GM18907 (cell line): ENCODE measurements around the gene LRRK1.
"Not testable (repeated sequence)": the region's sequence is repeated elsewhere in the genome, so short reads cannot be mapped to it uniquely, and the experiment has no call there.

Experiments used
- ATAC-seq: cut with Tn5 transposase; IDR thresholded peaks from one replicate; pipeline ENCODE4 v1.9.1; 2021; ENCODE audit warnings: mild to moderate bottlenecking, moderate library complexity; ENCODE audit not compliant: unreplicated experiment

LRRK1 gene

DNA sequence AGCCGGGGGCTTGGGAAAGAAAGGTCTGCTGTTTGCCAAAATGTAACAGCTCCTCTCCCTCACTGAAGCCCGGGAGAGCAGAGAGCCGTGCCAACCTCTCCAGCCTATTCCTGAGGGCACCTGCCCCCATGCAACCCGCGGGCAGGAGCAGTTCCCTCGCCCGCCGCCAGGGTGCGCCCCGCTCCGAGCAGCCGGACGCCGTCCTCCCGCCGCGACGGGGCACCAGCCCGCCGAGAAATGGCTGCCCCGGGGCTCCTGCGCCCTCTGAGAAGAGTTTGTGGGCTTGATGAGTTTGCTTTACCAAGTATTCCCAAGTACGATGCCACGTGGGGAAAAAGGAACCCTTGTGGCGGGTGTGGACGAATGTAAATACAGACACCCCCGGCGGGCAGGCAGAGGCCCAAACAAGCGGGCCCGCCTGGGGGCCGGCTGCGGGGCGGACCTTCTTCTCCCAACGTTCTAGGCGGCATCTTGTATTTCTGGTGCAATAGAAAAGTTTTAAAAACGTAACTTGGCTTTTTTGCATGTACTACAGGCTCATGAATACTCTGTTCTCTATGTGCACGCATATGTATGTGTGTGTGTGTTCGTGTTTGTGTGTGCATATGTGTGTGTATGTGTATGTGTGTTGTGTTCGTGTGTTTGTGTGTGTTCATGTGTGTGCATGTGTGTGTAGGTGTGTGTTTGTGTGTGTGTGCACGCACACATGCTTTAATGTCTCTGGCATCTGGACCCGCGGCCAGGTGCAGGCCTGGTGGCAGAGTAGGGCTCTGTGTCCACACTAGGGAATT, 169.8 kb downstream of the LRRK1 start:
- ATAC-seq = peak; percentile 78

DNA sequence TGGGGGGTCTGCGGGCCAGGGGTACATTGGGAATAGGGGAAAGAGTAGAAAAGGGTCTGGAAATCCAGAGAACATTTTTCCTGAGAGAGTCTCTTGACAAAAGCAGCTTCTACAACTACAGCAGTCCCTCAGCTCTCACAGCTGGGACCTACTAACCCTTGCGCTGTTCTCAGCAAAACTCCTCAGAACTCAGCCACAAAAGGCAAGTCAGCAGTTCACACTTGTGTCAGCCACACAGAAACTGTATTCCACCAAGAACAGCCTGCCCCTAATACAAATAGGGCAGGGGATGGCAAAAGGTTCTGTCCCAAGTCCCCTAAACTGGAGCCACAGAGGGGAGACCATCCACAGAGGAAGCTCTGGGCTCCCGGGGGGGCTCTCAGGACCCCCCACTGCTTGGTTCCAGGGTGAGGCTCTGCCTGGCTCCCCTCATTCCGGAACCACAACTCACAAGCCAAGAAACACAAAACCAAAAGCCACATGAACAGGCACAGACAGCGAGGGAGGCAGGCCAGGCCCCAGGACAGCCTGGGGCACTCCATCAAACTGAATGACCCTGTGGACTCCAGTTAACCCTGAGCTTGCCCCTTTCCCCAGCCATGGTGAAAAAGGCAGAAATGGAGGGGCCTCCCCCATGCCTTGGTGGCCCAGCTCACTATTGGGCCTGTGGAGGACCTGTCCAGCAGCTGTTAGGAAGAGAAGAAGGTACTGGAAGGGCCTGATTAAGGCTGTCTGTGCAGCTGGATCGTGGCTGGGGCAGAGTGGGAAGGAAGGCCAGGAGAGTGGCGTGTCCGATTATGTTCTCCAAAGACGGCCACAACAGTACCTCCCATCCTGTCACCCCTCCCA, 170.6 kb downstream of the LRRK1 start:
- no peak for ATAC-seq

DNA sequence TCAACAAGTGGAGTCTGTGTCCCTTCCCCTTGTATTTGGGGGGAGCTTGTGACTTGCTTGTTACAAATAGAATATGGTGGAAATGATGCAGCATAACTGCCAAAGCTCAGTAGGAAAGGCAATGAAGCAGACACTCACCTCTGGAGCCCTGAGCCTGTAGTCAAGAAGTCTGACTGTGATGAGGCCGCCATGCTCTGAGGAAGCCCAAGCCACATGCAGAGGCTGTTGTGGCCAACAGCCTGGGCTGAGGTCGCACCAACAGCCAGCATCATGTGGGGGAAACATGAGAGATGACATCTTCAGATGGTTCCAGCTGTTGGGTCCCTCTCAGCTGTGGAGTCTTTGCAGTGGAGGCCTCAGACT, 171.3 kb downstream of the LRRK1 start:
- ATAC-seq = no peak

DNA sequence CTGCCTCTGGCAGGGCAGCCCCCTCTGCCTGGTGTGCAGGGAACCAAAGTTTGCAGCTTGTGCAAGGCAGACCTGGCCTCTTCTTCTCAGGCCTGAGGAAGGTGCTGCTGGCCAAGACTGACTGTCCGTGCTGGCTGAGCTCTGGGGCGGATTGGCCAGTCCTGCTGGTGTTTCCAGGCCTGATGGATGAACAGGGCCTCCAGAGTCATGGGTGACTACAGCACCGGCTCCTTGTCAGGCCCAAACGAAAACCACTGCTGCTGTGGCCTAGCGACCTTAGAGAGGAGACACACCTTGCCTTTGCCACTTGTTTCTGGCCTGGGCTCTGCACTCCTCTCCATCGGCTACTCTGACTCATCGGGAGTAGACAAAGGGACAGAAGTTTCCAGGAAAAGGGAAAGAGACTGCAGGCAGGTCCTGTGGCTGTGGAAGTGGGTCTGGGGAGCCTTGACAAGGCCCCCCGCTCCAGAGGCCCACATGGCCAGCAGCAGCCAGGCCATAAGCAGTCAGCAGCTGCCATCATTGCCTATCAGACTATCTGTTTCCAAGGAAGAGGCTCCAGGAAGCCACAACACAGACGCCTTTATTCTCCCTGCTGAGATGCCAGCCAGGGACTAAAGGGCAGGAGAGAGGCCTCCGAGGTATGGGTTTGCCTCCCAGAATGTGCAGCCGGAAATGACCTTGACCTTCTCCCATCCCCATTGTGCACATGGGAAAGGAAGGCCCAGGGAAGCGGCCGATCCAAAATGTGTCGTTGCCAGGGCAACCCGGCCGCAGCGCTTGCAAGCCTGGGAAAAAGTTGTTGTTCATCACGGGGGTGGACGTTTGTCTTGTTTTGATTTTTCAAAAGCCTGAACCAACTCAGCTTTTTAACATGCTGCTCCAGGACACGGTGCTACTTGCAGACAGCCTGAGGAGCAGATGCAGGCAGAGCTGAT, 172.2 kb downstream of the LRRK1 start:
- no peak for ATAC-seq

DNA sequence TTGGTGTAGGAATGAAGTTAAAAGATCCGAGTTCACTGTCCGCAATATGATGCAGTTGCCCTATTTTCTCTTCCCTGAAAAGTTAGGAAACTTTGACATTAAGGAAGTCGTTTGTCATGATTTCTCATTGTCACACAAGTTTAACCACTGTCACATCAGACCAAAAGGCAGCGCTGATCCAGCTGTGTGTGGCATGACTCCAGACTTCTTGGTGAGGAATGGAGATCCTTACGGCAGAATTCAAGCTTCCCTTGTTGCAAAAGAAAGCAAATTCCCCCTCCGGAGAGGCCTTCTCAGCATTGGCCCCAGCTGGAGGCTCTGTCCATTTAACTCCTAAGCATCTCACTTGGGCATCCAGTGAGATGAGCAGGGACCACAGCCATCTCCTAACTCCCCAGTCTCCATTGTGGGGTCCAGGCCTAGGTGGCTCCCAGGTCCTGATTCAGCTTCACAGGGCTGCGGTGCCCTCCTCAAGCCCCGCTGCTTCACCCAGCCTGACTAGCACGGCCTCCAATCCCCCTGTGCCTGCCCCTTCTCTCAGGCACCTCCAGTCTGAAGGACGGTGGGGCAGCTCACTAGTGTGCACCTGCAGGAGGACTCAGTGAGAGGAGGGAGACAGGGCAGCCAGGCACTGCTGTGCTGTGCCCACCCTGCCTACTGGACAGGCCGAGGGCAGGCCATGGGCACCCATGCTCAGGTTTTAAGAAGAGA, 173.2 kb downstream of the LRRK1 start:
- no peak for ATAC-seq

DNA sequence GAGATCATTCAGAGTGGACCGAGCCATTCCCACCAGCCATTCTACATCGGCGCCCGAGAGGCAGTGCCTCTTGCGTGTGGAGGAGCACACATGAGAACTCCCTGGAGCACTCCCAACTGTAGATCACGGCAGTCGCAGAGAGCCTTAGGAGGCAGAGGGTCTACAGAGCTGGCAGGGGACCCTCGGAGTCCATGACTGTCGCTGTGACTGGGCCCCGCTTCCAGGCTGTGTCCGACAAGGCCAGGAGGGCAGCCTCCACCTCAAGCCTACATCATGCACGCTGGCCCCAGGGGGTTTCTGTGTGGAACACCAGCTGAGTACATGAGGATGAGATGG, 173.7 kb downstream of the LRRK1 start:
- no peak for ATAC-seq

DNA sequence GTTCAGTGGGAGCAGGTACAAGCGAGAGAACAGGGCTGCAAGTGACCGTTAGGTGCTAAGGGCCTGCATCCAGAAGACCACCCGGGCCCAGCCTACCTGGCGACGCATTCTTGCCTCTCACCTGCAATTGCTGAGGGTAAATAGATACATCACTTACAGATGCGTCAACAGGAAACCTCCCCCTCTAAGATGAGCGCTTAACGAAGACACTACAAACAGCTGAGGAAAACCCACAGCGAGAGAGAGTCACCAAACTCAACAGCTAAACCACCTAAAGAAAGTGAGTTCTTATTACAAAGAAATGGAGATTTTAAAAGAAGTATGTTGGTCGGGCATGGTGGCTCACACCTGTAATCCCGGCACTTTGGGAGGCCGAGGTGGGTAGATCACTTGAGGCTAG, 174.8 kb downstream of the LRRK1 start:
- ATAC-seq = no peak

DNA sequence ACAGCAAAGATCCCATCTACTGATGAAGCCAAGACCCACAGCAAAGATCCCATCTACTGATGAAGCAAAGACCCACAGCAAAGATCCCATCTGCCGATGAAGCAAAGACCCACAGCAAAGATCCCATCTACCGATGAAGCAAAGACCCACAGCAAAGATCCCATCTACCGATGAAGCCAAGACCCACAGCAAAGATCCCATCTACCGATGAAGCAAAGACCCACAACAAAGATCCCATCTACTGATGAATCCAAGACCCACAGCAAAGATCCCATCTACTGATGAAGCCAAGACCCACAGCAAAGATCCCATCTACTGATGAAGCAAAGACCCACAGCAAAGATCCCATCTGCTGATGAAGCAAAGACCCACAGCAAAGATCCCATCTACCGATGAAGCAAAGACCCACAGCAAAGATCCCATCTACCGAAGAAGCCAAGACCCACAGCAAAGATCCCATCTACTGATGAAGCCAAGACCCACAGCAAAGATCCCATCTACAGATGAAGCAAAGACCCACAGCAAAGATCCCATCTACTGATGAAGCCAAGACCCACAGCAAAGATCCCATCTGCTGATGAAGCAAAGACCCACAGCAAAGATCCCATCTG, 176.7 kb downstream of the LRRK1 start:
- not testable (repeated sequence) for ATAC-seq

DNA sequence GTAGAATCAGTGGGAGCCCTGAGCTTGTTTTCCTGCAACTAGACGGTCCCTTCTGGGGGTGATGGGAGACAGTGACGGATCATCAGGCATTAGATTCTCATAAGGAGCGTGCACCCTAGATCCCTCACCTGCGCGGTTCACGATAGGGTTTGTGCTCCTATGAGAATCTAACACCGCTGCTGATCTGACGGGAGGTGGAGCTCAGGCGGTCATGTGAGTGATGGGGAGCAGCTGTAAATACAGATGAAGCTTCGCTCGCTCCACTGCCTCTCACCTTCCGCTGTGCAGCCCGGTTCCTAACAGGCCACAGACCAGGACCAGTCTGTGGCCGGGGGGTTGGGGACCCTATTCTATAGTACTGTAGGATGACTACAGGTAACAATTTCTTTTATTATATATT, 178.0 kb downstream of the LRRK1 start:
- no peak for ATAC-seq

DNA sequence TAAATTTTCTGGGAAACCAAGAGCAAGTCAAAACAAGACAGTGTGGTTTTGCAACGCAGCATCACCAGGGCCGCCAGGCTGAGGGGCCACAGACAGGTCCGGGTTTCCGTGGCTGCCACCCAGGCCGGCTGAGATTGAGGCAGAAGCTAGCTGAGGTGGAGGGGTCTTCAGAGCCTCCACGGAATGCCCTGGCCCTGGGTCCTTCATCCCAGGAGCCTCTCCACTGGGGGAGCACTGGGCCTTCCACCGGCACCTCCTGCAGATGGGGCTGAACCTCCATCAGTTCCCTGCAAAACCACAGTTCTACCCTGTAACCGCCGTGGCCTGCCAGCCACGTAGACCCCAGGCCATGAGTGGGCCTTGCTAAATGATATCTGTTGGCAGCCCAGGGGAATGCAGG, 180.0 kb downstream of the LRRK1 start:
- ATAC-seq = no peak

DNA sequence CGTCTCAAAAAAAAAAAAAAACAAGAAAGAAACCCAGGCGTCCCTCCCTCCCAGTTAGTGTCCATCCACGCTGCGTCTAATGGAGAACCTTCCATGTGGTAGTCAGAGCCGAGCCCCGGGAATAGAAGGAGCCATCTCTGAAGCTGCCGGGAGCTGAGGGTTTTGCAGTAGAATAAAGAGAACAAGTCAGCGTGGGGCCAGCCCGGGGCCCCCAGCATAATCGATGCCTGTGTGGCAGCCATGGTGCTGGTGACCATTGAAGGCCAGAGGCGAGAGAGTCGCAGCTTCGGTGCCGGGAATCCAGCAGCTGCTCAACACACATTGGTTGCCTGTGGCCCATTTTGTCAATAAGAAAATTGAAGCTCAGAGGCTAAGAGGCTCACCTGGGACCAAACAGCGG, 181.0 kb downstream of the LRRK1 start:
- ATAC-seq = no peak

DNA sequence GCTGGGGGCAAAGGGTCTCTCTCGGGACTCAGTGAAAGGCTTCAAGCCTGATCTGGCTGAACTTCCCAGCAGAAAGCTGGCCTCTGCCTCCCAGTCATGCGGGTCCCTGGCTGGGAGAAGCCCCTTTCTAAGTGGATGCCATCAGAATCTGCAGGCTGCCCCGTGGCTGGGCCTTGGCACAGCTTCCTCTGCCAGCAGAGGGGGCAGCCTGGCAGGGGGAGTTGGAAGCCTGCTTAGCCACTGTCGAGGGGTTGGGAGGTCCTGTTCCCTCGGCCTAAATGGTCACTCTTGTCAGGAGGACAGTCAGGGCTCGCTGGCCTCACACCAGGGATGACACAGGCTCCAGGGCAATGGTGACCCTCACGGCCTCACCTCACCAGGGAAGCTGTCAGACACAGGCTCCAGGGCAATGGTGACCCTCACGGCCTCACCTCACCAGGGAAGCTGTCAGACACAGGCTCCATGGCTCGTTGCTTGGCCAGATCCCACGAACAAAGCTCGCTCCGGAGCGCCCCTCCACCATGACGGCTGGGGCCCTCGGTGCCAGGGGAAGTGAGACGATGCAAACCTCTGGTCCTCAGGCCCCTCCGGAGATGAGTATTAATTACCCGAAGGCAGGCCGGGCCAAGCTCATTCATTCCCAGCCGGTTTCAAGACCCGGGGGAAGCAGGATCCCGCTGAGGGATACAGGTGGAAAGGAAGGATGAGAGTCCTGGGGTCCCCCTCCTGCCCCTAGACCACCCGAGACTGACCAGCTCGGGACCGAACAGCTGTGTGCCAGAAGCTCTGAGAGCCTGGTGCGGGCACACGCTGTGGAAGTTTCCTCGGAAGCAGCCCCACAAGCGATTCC, 181.7 kb downstream of the LRRK1 start:
- no peak for ATAC-seq

DNA sequence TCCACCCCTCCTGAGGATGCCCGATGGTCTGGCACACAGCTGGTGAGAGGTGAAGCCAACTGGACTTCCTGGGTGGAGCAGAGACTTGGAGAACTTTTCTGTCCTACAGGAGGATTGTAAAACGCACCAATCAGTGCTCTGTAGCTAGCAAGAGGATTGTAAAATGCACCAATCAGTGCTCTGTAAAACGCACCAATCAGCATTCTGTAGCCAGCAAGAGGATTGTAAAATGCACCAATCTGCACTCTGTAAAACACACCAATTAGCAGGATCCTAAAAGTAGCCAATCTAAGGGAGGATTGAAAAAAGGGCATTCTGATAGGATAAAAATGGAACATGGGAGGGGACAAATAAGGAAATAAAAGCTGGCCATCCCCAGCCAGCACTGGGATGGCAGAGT, 182.5 kb downstream of the LRRK1 start:
- no peak for ATAC-seq

DNA sequence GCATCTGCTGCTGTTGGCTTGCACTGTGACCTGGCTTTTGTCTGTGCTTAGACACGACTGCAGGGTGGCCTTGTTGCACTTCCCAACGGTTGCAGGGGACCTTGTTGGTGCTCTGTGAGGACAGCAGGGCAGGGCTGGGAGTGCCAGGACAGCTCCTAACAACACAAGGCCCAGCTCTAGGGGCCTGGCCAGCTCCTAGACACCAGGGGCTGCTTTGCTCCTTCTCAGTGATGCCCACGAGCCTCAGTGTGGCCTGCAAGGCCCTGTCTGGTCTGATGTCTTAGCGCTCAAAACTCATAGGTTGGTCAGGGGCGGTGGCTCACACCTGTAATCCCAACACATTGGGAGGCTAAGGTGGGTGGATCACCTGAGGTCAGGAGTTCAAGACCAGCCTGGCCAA, 183.6 kb downstream of the LRRK1 start:
- no peak for ATAC-seq

DNA sequence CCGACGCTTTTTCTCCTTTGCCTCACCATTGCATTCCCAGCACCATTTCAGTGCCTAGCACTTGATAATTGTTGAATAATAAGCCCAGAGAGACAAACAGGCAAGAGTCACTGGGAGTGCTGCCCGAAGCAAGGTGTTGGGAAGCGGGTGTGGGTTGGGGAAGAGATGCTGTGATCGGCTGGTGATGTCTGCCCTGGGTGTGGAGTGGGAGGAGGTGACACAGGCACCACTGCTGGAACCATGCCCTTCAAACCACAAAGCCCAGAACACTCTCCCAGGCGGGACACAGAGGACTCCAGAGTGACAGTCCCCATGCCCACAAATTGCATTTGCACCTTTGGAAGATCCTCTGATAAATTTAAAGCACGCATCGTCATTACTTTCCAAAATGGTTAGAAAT, 184.4 kb downstream of the LRRK1 start:
- no peak for ATAC-seq

DNA sequence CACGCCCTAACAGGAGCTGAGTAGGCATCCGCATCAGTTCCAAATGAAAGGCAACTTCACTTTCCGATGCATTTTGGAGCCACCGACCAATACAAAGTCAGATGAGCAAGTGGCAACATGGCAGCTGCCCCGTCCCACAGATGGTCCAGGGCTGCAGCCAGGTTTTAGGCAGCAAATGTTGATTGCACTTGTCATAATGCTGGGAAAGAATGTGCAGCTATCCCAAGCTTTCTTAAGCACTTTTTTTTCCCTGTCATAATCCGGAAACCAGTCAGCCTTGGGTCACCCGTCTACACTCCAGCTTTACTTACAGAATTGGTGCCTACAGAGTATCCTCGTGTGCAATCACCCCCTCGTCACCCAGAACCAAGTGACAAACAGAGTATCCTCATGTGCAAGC, 185.0 kb downstream of the LRRK1 start:
- no peak for ATAC-seq

DNA sequence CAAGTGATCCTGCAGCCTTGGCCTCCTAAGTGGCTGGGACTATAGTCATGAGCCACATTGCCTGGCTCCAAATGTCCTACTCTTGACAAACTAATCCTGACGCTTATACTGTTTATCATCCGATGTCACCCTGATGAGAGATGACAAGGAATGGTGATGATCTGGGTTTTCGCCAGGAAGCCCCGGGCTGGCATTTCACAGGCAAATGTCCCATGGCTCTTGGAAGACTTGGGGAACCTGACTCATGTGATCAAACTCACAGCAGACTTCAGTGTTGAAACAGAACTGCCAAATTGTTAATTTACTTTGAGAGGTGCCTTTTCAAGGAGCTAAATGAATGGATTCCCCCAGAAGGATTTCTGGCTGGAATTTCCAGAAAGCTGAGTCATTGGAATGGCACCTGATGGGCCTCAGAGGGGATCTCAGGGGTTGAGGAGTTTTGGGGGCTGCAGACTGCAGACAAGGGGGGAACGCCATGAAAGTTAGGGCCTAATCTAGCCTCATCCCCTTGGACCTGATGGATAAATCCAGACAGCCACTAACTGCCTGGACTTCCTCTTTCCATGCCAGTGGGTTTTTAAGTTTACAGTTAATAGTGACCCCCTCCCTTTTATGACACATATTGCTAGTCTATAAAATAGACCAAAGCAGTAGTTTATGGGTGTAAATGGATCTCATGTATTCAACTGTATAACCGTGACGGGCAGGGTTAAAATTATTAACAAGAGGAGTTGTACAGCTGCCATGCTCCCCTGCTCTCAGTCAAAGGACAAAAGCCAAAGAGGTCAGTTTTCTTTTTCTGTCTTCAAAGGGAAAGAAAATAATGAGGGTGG, 186.1 kb downstream of the LRRK1 start:
- ATAC-seq = no peak

DNA sequence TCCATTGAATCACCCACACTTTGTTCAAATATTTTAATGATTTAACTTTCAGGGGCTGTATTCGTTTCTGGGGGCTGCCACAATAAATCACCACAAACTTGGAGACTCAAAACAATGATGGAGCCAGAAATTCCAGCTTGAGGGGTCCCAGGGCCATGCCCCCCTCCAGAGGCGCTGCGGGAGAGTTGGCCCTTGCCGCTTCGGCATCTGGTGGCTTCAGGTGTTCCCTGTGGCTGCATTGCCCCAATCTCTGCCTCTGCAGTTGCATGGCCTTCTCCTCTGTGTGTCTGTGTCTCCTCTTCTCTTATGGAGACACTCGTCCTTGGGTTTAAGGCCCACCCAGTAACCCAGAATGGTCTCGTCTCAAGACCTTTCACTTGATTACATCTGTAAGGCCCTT, 187.9 kb downstream of the LRRK1 start:
- ATAC-seq = no peak
